CMK (cell line): ENCODE data around the gene CMSS1.

ENCODE experiments used
- DNase-seq: peaks from one replicate; pipeline ENCODE4 v3.0.0-alpha.2; 2010; ENCODE audit warnings: low read depth

Gene CMSS1

DNA sequence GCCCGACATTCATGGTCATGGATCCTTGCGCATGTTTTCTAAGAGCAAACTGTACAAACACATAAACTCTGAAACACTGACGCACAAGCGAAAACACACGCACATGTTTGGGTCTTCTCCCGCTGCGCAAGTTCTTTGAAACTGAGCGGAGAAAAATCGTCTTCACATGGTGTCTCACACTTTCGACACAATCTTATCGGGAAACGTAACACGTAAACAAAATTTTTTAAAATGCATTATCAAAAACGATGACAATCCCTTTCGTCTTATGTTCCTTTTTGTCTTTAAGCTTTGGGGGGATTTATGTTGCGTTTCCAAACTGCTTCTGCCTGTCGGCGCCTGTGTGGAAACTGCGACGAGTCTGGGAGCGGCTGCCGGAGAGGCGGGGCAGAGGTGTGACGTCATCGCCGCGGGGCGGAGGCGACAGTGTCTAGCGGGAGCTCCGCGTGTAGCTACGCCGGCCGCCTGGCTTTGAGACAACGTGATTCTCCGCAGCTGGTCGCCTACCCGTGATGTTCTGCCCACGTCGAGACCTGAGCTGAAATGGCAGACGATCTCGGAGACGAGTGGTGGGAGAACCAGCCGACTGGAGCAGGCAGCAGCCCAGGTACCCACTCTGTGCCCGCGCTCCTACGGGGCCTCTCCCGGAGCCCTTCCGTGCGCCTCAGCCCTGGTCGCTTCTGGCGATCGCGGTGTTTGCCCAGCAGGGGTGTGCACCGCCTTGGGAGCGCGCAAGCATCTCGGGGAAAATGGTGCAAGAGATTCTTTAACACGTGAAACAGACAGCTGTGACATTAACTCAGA, at the start of gene CMSS1:
Gene CMSS1 (plus strand): TSS at position 426 of the 804 bp plus-strand sequence.
- peak; percentile 66 for DNase-seq

- DNase-seq: no peak
Observed at GRCh38 chr3:99768126-99768525, 49.5 kb upstream of the CMSS1 start.

GRCh38 chr3:99768808-99769501, 48.7 kb upstream of the CMSS1 start:
- no peak for DNase-seq

- DNase-seq: no peak
Observed at GRCh38 chr3:99772171-99772570, 45.5 kb upstream of the CMSS1 start.

DNA sequence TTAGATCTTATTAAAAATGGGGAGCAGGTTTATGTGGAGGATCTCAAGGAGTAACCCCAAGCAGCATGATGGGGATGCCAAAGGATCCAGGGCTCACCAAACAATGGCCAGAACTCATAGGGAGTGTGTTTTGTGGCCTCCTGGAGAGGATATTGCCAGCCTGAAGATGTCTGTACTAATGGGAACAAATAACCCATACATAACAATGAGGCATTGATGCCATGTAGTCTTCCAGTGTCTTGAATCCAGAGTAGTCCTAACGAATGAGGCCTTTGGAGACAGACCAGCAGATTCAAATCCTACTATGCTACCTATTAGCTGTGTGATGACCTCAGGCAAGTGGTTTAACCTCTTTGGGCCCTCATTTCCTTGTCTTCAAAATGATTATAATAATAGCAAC, 45.0 kb upstream of the CMSS1 start:
- DNase-seq: no peak

DNA sequence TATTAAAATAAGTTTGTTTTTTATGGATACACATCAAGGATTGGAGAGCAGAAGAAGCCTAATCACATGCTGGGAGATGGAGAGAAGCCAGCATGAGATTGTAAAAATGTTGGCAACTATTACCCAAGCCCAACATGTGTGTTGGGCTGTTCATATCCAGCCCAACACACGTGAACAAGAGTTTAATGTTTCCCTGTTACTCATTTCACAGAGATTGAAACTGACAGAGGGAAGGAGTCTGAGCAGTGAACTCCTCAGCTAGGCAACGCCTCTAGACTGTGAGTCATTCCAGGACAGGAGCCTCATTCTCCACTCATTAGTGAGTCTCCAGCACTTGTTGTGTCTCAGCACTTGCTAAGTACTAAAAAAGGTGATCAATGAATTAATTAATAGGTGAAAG, 43.2 kb upstream of the CMSS1 start:
- DNase-seq: no peak

DNA sequence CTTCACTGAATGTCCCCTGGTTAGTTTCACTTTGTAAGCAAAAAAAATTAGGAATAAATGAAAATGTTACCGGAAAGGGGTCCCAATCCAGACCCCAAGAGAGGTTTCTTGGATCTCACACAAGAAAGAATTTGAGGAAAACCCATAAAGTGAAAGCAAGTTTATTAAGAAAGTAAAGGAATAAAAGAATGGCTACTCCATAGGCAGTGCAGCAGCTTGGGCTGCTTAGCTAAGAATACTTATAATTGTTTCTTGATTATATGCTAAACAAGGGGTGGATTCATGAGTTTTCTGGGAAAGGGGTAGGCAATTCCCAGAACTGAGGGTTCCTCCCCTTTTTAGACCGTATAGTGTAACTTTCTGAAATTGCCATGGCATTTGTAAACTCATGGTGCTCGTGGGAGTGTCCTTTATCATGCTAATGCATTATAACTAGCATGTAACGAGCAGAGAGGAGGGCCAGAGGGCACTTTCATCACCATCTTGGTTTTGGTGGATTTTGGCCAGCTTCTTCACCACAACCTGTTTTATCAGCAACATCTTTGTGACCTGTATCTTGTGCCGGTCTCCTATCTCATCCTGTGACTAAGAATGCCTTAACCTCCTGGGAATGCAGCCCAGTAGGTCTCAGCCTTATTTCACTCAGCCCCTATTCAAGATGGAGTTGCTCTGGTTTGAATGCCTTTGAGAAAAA, 41.0 kb upstream of the CMSS1 start:
- DNase-seq: no peak

DNA sequence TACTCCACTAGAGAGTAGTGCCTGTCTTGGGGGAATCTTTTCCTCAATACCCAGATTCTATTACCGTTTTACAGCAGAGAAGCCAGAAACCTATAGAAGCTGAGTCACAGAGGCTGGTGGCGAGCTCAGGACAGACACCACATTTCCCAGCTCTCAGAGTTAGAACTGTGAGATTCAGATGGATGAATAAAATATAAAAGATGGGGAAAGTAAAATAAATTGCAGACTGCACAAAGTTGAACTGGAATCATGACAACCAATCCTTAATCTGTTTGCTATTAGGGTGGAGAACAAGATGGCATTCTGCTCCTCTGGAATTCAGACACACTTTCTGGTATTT, 40.5 kb upstream of the CMSS1 start:
- DNase-seq: no peak

- DNase-seq: no peak
Observed at GRCh38 chr3:99777708-99778107, 40.0 kb upstream of the CMSS1 start.

- no peak for DNase-seq
Observed at GRCh38 chr3:99780749-99781148, 36.9 kb upstream of the CMSS1 start.

DNA sequence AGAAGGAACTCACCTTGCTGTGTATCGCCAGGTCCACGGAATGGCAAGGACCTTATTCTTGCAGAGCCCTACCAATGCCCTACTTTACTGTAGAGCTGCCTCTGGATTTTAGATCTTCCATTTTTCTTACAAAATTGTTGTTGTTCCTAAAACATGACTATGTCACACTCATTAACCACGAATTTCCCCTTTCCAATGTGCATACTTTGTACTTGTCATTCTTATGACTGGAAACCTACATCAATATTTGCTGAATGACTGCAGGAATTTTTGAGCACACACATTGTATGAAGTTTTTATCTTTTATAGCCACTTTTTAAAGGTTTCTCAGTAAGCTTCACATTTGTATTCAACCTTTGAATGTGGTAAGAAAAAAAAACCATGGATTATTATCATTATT, 35.9 kb upstream of the CMSS1 start:
- no peak for DNase-seq

DNA sequence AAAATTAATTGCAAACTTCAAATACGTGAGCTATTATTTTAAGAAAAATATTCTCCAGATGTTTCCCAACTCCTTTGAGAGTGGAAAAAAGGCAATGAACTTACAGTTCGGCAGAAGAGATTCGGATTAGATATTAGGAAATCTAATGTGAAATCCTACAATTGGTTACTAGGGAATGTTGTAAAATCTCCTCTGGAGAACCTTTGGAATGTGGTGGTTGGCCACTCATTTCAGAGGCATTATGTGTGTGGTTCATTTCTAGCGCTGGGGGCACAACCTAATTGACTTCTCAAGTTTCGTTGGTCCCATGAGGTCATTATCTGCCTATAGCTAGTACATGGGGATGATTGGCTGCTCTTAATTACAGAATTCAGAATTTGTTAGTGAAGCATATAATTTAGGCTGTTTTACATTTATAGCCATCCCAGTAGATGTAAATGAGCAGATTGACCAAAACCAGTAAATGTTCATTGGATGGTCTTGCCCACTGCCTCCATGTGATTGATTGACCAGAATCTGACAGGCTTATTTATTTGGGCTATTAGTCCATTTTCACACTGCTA, 34.6 kb upstream of the CMSS1 start:
- DNase-seq: no peak

GRCh38 chr3:99789011-99789721, 28.5 kb upstream of the CMSS1 start:
- DNase-seq: no peak

- no peak for DNase-seq
Observed at GRCh38 chr3:99794485-99794884, 23.2 kb upstream of the CMSS1 start.

DNA sequence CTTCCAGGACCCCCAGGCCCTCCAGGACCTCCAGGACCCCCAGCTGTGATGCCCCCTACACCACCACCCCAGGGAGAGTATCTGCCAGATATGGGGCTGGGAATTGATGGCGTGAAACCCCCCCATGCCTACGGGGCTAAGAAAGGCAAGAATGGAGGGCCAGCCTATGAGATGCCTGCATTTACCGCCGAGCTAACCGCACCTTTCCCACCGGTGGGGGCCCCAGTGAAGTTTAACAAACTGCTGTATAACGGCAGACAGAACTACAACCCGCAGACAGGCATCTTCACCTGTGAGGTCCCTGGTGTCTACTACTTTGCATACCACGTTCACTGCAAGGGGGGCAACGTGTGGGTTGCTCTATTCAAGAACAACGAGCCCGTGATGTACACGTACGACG, 22.1 kb upstream of the CMSS1 start:
- DNase-seq: no peak

DNA sequence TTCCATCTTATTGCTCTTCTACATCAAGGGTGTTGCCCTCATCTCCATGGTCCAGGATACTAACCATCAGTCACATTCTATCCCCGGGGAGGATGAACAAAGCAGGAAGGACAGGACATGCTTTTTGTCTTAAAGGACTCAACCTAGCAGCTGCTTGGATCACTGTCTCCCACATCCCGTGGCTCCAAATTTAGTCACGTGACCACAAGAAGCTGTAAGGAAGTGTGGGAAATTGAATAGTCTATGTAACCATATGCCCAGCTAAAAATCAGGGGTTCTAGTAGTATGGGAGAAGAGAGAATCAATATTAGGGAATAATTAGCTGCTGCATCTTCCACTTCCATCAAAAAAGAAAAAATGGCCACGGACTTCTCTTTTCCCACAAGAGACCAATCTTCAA, 18.2 kb upstream of the CMSS1 start:
- no peak for DNase-seq

DNA sequence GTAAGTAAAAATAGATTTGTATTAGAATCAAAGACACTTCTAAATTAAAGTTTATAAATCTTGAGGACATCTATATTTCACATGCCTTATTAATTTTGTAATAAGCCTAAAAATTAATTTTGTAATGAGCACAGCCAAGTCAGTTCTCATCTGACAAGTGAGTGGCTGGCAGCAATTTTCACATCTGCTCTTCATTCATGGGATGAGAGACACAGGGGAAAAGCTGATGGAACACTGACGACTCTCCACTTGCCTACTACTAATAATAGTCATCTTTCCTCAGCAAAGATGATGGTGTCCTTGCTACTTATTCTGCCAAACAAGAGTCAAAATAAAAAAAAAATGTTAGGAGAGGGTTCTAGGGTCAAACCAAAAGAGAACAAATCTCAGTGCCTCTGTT, 14.4 kb upstream of the CMSS1 start:
- DNase-seq: no peak

GRCh38 chr3:99805160-99805559, 12.5 kb upstream of the CMSS1 start:
- no peak for DNase-seq

DNA sequence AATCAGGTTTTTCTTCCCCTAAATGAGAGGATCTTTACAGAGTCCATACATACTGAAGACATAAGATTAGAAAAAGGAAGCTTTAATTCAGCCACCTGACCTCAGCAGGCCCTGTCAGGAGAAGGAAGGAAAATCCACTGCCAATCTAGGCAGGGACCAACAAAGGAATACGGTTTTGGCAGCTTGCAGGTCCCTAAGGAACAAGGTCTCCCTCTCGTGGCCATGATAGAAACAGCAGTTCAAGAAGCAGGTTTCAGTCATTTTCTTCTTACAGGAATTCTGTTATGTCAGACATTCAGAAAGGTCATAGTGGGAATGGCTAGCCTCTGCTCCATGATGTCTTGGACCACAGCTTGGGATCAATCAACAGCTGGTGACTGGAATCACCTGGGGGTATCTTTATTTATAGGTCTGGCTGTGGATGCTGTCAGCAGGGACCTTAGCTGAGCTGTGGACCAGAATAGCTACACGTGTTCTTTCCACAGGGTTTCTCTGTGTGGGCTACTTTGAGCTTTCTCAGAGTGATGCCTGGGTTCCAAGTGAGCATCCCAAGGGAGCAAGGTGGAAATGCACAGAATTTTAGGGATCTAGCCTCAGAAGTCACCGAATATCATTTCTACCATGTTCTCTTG, 9.4 kb upstream of the CMSS1 start:
- peak; percentile 54 for DNase-seq

GRCh38 chr3:99809565-99809964, 8.1 kb upstream of the CMSS1 start:
- DNase-seq: no peak

GRCh38 chr3:99810403-99810802, 7.3 kb upstream of the CMSS1 start:
- no peak for DNase-seq

- no peak for DNase-seq
Observed at GRCh38 chr3:99817047-99817436, 620 bp upstream of the CMSS1 start.
